ENCODE measurements around the gene ERGIC1. TPM values are rescaled to one million over a fixed set of nuclear protein-coding genes. Genes with fewer than 3 reads are reported as not detected.

Gene ERGIC1
- polyA plus RNA-seq, 1 donor: 112 TPM

DNA sequence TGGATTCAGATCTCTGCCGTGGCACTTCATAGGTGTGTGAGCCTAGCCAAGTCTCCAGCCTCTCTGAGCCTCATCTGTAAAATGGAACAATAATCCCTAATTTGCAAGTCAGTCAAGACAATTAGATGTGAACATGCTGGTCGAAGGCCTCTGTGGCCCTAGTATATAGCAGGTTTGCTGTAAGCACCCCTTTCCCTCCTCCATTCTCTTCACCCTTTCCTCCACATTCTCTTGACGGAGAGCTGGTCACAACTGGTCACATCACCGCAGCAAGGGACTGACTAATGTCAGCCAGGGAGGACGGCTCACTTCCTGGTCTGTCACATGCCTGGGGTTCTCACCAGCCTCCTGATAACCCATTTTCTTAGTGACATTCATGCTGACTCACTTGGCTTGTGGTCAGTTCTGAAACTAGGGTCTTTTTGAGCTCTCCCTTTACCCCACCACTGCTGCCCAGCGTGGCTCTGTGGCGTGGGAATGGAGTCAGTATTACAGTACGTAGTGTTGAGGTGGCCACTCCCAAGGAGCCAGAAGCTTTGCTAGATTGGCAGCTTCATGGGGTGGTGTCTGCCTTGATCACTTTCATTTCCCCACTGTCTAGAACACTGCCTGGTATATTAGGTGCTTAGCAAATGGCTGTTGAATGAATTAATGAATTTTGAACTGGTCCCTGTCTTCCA lies 47.8 kb downstream of the ERGIC1 start:
- Histone ChIP-seq H3K4me1 (ENCODE audit: control insufficient read depth, insufficient read depth, low read length) (peaks cover 2% of the 10 kb centered on the region), H3K4me3 (ENCODE audit: low read length) (no peak overlapping the region), H3K27ac (ENCODE audit: low read length) (no peak overlapping the region), H3K9me3 (ENCODE audit: control insufficient read depth, low read depth, low read length) (no peaks in the 10 kb centered on the region), H3K27me3 (ENCODE audit: control insufficient read depth, insufficient read depth, low read length) (no peaks in the 10 kb centered on the region), H3K36me3 (ENCODE audit: control insufficient read depth, insufficient read depth, low read length) (peaks cover 25% of the 10 kb centered on the region)
- no peak for DNase-seq
- no CpG with 5 or more reads among the region's 8 CpGs for WGBS (ENCODE audit: insufficient coverage, low lambda C conversion rate)

DNA sequence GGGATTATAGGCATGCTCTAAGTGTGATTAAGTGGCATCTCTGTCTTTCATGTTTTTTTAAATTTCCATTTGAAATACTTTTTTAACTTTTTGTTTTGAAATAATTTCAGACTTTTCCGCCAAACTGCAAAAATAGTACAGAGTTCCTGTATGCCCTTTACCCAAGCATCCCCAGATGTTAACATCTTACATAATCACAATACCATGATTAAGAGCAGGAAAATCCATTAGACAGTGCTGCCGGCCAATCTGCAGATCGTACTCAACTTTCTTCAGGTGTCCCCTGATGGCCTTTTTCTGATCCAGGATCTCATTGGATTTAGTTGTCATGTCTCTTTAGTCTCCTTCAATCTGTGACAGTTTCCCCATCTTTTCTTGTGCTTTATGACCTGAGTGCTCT lies 49.0 kb downstream of the ERGIC1 start:
- H3K4me1 ChIP-seq (ENCODE audit: control insufficient read depth, insufficient read depth, low read length): peaks cover 2% of the 10 kb centered on the region
- no peak overlapping the region for H3K27ac ChIP-seq (ENCODE audit: low read length)
- H3K36me3 ChIP-seq (ENCODE audit: control insufficient read depth, insufficient read depth, low read length): peaks cover 29% of the 10 kb centered on the region
- no peak for DNase-seq
- 87% methylated on average over 3 of the region's 3 CpGs for WGBS (ENCODE audit: insufficient coverage, low lambda C conversion rate)
- no peaks in the 10 kb centered on the region for H3K27me3 ChIP-seq (ENCODE audit: control insufficient read depth, insufficient read depth, low read length)
- no peaks in the 10 kb centered on the region for H3K9me3 ChIP-seq (ENCODE audit: control insufficient read depth, low read depth, low read length)
- no peak overlapping the region for H3K4me3 ChIP-seq (ENCODE audit: low read length)

DNA sequence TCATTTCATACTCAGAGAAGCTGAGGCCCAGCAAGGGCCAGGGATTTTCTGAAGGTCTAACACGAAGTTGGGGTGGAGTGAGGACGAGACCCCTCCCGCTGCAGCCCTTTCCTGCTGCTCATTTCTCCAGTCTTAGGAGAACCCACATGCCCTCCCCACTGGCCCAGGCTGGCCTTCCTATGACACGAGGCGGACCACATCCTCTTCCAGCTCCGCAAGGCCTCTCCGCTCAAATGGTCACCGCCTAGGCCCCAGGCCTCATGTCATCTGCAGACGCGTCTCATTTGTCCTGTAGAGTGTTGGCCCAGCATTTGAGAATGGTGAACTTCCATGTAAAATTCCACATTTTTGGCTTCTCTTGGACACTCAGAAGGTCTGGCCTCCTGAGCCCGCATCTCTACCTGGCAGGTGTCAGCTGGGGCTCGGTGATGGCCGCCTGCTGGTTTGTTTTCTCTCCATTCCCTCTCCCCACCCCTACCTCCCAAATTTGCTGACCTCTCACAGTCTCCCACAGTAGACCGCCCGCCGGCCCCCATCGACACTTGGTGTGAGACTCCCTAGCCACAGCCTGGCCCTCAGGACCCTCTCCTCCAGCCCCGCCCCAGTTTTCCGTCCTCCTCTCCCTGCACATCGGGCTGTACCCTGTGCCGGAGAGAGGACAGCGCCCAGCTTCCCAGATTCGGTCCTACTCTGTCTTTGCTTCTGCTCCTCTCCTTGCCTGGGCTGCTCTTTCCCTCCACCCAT lies 51.7 kb downstream of the ERGIC1 start:
- Histone ChIP-seq H3K9me3 (ENCODE audit: control insufficient read depth, low read depth, low read length) (no peaks in the 10 kb centered on the region), H3K4me1 (ENCODE audit: control insufficient read depth, insufficient read depth, low read length) (peaks cover 2% of the 10 kb centered on the region), H3K27ac (ENCODE audit: low read length) (no peak overlapping the region), H3K4me3 (ENCODE audit: low read length) (no peak overlapping the region), H3K27me3 (ENCODE audit: control insufficient read depth, insufficient read depth, low read length) (no peaks in the 10 kb centered on the region), H3K36me3 (ENCODE audit: control insufficient read depth, insufficient read depth, low read length) (peaks cover 36% of the 10 kb centered on the region)
- no peak for DNase-seq
- WGBS (ENCODE audit: insufficient coverage, low lambda C conversion rate): 100% methylated on average over 1 of the region's 23 CpGs

DNA sequence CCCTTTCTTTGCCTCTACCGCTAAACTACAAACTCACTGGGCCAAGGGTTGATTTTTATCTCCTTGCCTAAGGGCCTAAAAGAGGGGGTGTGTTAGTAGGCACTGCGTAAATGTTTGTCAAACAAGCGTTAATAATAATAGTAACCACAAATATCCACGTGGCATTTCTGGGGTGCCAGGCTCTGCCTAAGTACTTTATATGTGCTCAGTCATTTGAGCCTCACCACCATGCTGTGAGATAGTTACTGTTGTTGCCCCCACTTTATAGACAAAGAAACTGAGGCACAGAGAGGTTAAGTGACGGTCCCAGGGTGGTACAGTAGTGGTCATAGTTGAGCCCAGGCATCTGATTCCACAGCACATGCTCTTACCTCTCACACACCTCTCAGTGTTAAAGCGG lies 52.4 kb downstream of the ERGIC1 start:
- no peaks in the 10 kb centered on the region for H3K9me3 ChIP-seq (ENCODE audit: control insufficient read depth, low read depth, low read length)
- no peak for DNase-seq
- H3K27me3 ChIP-seq (ENCODE audit: control insufficient read depth, insufficient read depth, low read length): no peaks in the 10 kb centered on the region
- no peak overlapping the region for H3K27ac ChIP-seq (ENCODE audit: low read length)
- H3K4me1 ChIP-seq (ENCODE audit: control insufficient read depth, insufficient read depth, low read length): peaks cover 2% of the 10 kb centered on the region
- WGBS (ENCODE audit: insufficient coverage, low lambda C conversion rate): no CpG with 5 or more reads among the region's 6 CpGs
- H3K36me3 ChIP-seq (ENCODE audit: control insufficient read depth, insufficient read depth, low read length): peaks cover 42% of the 10 kb centered on the region
- no peak overlapping the region for H3K4me3 ChIP-seq (ENCODE audit: low read length)

DNA sequence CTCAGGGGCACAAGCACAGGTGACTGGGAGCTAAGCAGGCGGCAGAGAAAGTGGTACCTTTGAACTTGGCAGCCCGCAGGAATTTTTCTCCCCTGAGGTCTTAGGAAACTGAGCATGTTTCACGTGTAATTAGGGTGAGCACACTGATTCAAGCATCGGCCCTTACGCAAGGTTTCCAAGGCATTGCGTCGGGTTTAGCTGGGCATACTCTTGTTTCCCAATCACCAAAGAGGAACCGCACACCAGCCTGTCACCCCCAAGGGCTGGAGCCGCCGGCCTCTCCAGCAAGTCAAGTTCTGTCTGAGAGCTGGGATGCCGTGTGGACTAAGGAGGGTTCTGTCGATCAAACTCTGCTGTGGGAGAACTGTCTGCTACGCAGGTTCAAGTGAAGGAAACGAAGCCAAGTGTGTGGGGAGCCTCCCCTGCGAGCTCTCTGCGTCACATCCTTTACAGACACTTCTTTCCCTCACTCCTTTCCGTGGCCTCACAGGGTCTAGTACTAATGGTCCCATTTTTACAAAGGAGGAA lies 53.0 kb downstream of the ERGIC1 start:
- Histone ChIP-seq H3K27me3 (ENCODE audit: control insufficient read depth, insufficient read depth, low read length) (no peaks in the 10 kb centered on the region), H3K9me3 (ENCODE audit: control insufficient read depth, low read depth, low read length) (no peaks in the 10 kb centered on the region), H3K4me1 (ENCODE audit: control insufficient read depth, insufficient read depth, low read length) (peaks cover 2% of the 10 kb centered on the region), H3K4me3 (ENCODE audit: low read length) (no peak overlapping the region), H3K36me3 (ENCODE audit: control insufficient read depth, insufficient read depth, low read length) (peaks cover 42% of the 10 kb centered on the region), H3K27ac (ENCODE audit: low read length) (peak overlapping the region; percentile 83)
- no CpG with 5 or more reads among the region's 17 CpGs for WGBS (ENCODE audit: insufficient coverage, low lambda C conversion rate)
- no peak for DNase-seq

DNA sequence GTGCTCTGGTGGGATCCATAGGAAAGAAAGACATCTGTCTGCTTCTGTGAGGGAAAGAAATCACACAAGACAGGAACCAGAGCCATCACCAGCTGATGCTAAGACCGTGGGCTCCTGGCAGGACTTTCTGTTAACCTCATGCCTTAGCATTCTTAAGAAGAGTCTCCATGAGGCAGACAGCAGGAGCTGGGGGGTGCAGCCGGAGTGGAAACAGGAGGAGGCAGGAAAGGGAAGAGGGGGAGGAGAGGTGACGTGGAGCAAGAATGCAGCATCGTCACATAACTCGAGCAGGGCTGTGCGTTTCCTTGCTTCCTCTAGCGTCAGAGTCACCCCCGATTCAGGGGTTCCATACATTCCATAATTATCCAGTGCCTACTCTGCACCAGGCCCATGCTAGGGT lies 53.6 kb downstream of the ERGIC1 start:
- Histone ChIP-seq H3K27me3 (ENCODE audit: control insufficient read depth, insufficient read depth, low read length) (no peaks in the 10 kb centered on the region), H3K4me3 (ENCODE audit: low read length) (no peak overlapping the region), H3K4me1 (ENCODE audit: control insufficient read depth, insufficient read depth, low read length) (peaks cover 2% of the 10 kb centered on the region), H3K27ac (ENCODE audit: low read length) (peak overlapping the region; percentile 83), H3K36me3 (ENCODE audit: control insufficient read depth, insufficient read depth, low read length) (peaks cover 38% of the 10 kb centered on the region), H3K9me3 (ENCODE audit: control insufficient read depth, low read depth, low read length) (no peaks in the 10 kb centered on the region)
- DNase-seq: peak in 1 of 2 donors; percentile 53
- no CpG with 5 or more reads among the region's 8 CpGs for WGBS (ENCODE audit: insufficient coverage, low lambda C conversion rate)

DNA sequence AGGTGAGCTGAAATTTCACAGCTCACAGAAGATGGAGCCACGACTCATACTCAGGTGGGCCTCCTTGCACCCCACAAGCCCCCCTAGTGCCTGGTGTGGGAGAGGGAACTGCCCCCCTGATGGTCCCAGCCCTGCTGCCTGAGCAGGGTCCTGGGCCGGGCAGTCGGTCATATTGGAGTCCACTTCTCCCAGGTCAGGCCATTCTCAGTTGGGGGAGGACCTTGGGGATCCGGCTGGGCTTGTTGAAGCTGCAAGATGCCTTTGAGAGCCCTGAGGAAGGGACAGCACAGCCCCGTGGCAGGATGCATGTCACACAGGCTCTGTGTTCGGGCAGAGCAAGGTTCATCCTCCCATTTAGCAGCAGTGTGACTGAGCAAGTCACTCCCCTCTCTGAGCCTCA lies 56.6 kb downstream of the ERGIC1 start:
- WGBS (ENCODE audit: insufficient coverage, low lambda C conversion rate): no CpG with 5 or more reads among the region's 6 CpGs
- H3K36me3 ChIP-seq (ENCODE audit: control insufficient read depth, insufficient read depth, low read length): peaks cover 36% of the 10 kb centered on the region
- DNase-seq: no peak

DNA sequence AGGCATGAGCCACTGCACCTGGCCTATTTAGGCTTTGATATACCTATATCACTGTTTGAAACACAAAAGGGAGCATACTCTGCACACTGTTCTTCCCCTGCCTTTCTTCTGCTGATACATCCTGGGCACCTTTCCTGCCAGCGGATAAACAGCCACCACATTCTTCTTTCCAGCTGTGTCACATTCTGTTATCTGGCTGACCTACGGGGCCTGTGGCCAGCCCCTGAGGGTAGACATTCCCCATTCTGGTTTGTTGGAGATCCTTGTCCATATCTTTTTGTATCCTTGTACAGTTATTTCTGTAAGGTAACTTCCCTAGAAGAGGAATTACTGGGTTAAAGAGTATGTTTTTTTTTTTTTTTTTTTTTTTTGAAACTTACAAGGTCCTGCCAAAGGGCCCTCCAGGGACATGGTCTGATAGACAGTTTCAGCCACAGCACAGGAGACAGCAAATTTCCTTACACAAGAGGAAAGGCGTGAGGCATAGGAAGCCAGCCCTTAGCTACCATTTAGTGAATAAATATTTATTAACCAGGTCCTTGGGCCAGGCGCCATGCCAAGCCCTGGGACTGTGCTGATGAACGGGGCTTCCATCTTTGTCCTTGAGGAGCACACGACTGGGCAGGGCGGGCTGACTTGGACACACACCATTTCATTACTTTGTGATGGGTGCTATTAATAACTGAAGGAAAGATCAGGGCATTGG lies 57.8 kb downstream of the ERGIC1 start:
- peak in 1 of 2 donors; percentile 33 for DNase-seq
- H3K4me3 ChIP-seq (ENCODE audit: low read length): no peak overlapping the region
- H3K27ac ChIP-seq (ENCODE audit: low read length): peak overlapping the region; percentile 1
- H3K27me3 ChIP-seq (ENCODE audit: control insufficient read depth, insufficient read depth, low read length): no peaks in the 10 kb centered on the region
- WGBS (ENCODE audit: insufficient coverage, low lambda C conversion rate): no CpG with 5 or more reads among the region's 7 CpGs
- H3K9me3 ChIP-seq (ENCODE audit: control insufficient read depth, low read depth, low read length): no peaks in the 10 kb centered on the region
- H3K36me3 ChIP-seq (ENCODE audit: control insufficient read depth, insufficient read depth, low read length): peaks cover 37% of the 10 kb centered on the region
- H3K4me1 ChIP-seq (ENCODE audit: control insufficient read depth, insufficient read depth, low read length): no peaks in the 10 kb centered on the region

More for the DNA sequence above, 56.6 kb downstream of the ERGIC1 start:
- no peak overlapping the region for H3K27ac ChIP-seq (ENCODE audit: low read length)
- no peak overlapping the region for H3K4me3 ChIP-seq (ENCODE audit: low read length)
- peaks cover 2% of the 10 kb centered on the region for H3K4me1 ChIP-seq (ENCODE audit: control insufficient read depth, insufficient read depth, low read length)
- no peaks in the 10 kb centered on the region for H3K27me3 ChIP-seq (ENCODE audit: control insufficient read depth, insufficient read depth, low read length)
- no peaks in the 10 kb centered on the region for H3K9me3 ChIP-seq (ENCODE audit: control insufficient read depth, low read depth, low read length)

DNA sequence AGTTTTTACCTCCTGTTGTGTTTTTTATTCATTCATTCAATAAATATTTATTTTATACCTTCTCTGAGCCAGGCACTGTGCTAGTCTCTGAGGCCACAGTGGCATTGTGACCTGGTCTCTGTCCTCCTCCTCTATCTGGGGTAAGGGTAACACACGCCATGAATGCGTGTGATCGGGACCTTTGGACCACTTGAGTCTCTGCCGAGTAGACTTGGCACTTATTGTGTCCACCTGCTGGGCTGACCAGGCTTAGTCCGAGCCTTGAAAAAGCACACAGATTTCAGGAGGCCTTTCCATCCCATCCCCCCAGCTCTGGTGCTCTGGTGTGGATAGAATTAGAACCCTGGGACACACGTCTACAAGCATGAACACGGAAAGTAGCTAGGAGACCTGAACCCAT lies 58.7 kb downstream of the ERGIC1 start:
- H3K9me3 ChIP-seq (ENCODE audit: control insufficient read depth, low read depth, low read length): no peaks in the 10 kb centered on the region
- H3K36me3 ChIP-seq (ENCODE audit: control insufficient read depth, insufficient read depth, low read length): peaks cover 41% of the 10 kb centered on the region
- no peak overlapping the region for H3K27ac ChIP-seq (ENCODE audit: low read length)
- H3K4me1 ChIP-seq (ENCODE audit: control insufficient read depth, insufficient read depth, low read length): no peaks in the 10 kb centered on the region
- no peaks in the 10 kb centered on the region for H3K27me3 ChIP-seq (ENCODE audit: control insufficient read depth, insufficient read depth, low read length)
- WGBS (ENCODE audit: insufficient coverage, low lambda C conversion rate): no CpG with 5 or more reads among the region's 7 CpGs
- no peak for DNase-seq
- no peak overlapping the region for H3K4me3 ChIP-seq (ENCODE audit: low read length)

DNA sequence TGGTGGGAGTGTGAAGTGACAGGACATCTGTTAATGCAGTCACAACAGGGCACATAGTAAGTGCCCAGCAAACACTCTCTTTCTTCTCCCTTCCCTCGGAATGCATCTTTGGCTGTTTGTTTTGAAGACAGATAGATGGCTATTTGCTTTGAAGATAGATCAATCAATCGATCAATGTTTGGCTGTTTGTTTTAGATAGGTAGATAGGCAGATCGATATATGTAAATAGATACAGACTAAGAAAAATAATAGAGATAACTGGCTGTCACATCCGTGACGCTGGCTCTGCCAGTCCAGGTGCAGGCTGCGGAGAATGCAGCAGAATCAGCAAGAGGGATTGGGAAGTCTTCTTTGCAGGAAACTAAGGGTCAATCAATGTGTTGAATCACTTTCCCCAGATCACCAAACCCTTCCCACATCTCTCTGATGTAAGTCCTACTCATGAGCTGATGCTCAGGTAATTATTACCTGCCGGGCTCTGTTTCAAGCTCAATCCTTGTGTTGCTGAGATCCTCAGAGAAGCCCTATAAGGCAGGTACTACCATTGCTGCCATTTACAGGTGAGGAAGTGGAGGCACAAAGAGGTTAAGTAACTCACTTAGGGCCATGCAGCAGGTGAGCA lies 60.8 kb downstream of the ERGIC1 start:
- no peaks in the 10 kb centered on the region for H3K9me3 ChIP-seq (ENCODE audit: control insufficient read depth, low read depth, low read length)
- H3K4me3 ChIP-seq (ENCODE audit: low read length): no peak overlapping the region
- peaks cover 48% of the 10 kb centered on the region for H3K36me3 ChIP-seq (ENCODE audit: control insufficient read depth, insufficient read depth, low read length)
- no peaks in the 10 kb centered on the region for H3K4me1 ChIP-seq (ENCODE audit: control insufficient read depth, insufficient read depth, low read length)
- no peaks in the 10 kb centered on the region for H3K27me3 ChIP-seq (ENCODE audit: control insufficient read depth, insufficient read depth, low read length)
- 79% methylated on average over 4 of the region's 7 CpGs for WGBS (ENCODE audit: insufficient coverage, low lambda C conversion rate)
- no peak overlapping the region for H3K27ac ChIP-seq (ENCODE audit: low read length)
- no peak for DNase-seq

Measured in large intestine (tissue), 3 donors.